ENCODE measurements around the gene CDH6. TPM values are rescaled to one million over a fixed set of nuclear protein-coding genes. Genes with fewer than 3 reads are reported as not detected.

The CDH6 gene
- total RNA-seq, 1 experiment from 2014 or later = 0.12 TPM

GRCh38 chr5:31350395-31350794 is 156.9 kb downstream of the CDH6 start:
- Histone ChIP-seq H3K9ac (ENCODE audit: low read length) (no peak overlapping the region), H3K4me1 (ENCODE audit: control insufficient read depth in 1 of 2, insufficient read depth in 2 of 2, low read length in 2 of 2) (no peaks in the 10 kb centered on the region), H3K9me3 (ENCODE audit: control insufficient read depth in 1 of 2, insufficient read depth in 1 of 2, low read depth in 1 of 2, low read length in 2 of 2) (no peaks in the 10 kb centered on the region), H3K36me3 (ENCODE audit: control insufficient read depth in 1 of 2, insufficient read depth in 2 of 2, low read length in 2 of 2) (no peaks in the 10 kb centered on the region), H3K27ac (ENCODE audit: low read depth, low read length) (no peak overlapping the region), H3K9me2 (ENCODE audit: insufficient read depth) (no peaks in the 10 kb centered on the region), H3K4me3 (replicated peaks in 1 of 2; ENCODE audit: low read depth in 1 of 2, low read length in 2 of 2) (no peak overlapping the region), H4K20me1 (ENCODE audit: insufficient read depth) (no peaks in the 10 kb centered on the region), H3K27me3 (ENCODE audit: insufficient read depth, low read length) (peaks cover 11% of the 10 kb centered on the region; the same call in 1 of the 2 replicates), H2AFZ (ENCODE audit: low read depth, low read length, poor library complexity, severe bottlenecking) (no peak overlapping the region), H3K4me2 (ENCODE audit: low read length) (no peak overlapping the region), H3K79me2 (ENCODE audit: insufficient read depth, low read length) (no peaks in the 10 kb centered on the region)
- intact Hi-C loops (cut with micrococcal nuclease) = no loop called here
- CTCF ChIA-PET = no interaction called here
- DNase-seq (ENCODE audit: low read depth, low spot score) = no peak
- POLR2A ChIA-PET = no interaction called here
- RAD21 ChIA-PET (ENCODE audit: low non-redundant PET in 1 of 2, low total read pairs in 2 of 2, uncharacterized antibody in 2 of 2, unreplicated experiment in 2 of 2) = no interaction called here
- BruUV-seq (replicated peaks) = no TSS peak
- TF ChIP-seq POLR2A (IDR thresholded peaks at IDR 0.05; ENCODE audit: borderline replicate concordance, extremely low read depth, insufficient read depth, insufficient read length) = no peak
- no peak for TF ChIP-seq YY1 (IDR thresholded peaks at IDR 0.05; ENCODE audit: extremely low read depth, insufficient replicate concordance, low read depth, low read length)
- no peak for TF ChIP-seq ZBTB33 (IDR thresholded peaks at IDR 0.05; ENCODE audit: extremely low read depth, insufficient replicate concordance, low read length)
- TF ChIP-seq POLR2AphosphoS5 (IDR thresholded peaks at IDR 0.05; ENCODE audit: low read depth, low read length) = no peak
- TF ChIP-seq SIN3A (IDR thresholded peaks at IDR 0.05; ENCODE audit: low read depth) = no peak
- no peak for TF ChIP-seq TCF7L2 (IDR thresholded peaks at IDR 0.05; ENCODE audit: borderline replicate concordance, extremely low read depth, insufficient read depth, insufficient read length)
- TF ChIP-seq RAD21 (IDR thresholded peaks at IDR 0.05; ENCODE audit: low read depth) = no peak
- TF ChIP-seq REST (IDR thresholded peaks at IDR 0.05; ENCODE audit: low read depth) = no peak
- TF ChIP-seq FOSL1 (IDR thresholded peaks at IDR 0.05; ENCODE audit: low read depth) = no peak
- no peak for TF ChIP-seq CTCF (IDR thresholded peaks at IDR 0.05 in 2 of 3, conservative IDR thresholded peaks at IDR 0.05 in 1 of 3; ENCODE audit: borderline replicate concordance in 1 of 3, insufficient read depth in 1 of 3, low read depth in 2 of 3, low read length in 2 of 3)
- TF ChIP-seq ZFX (IDR thresholded peaks at IDR 0.05) = no peak
- TF ChIP-seq MAX (IDR thresholded peaks at IDR 0.05) = no peak
- TF ChIP-seq ATF3 (IDR thresholded peaks at IDR 0.05) = no peak
- TF ChIP-seq CBX3 (IDR thresholded peaks at IDR 0.05; ENCODE audit: low read depth) = no peak
- no peak for TF ChIP-seq ZNF274 (IDR thresholded peaks at IDR 0.05; ENCODE audit: low read depth, low read length)
- no peak for TF ChIP-seq ELF1 (IDR thresholded peaks at IDR 0.05; ENCODE audit: borderline replicate concordance, low read depth)
- no peak for TF ChIP-seq EZH2 (IDR thresholded peaks at IDR 0.05)
- TF ChIP-seq SP1 (IDR thresholded peaks at IDR 0.05; ENCODE audit: low read depth) = no peak
- no peak for TF ChIP-seq SRF (IDR thresholded peaks at IDR 0.05; ENCODE audit: low read depth)
- ATAC-seq = no peak
